Mesenchymal stem cell (in vitro differentiated cells and primary cell): ENCODE results near the gene ATP2A3.
A peak's percentile ranks its signal among the peaks of the same experiment; 100 is the strongest.

ENCODE experiments used
- DNase-seq: peaks from one replicate; pipeline ENCODE4 v3.0.0-alpha.2; 2013
- H2AFZ ChIP-seq: one replicate; pipeline ENCODE4 v1.6.1; 2013; ENCODE audit warnings: low read depth, mild to moderate bottlenecking, control low read depth, inconsistent platforms, low read length, moderate library complexity
- H2AK5ac ChIP-seq: 2 replicates; pipeline ENCODE4 v1.6.1; 2013; ENCODE audit warnings: low read length, moderate library complexity, mild to moderate bottlenecking, inconsistent platforms; ENCODE audit not compliant: severe bottlenecking
- H2BK120ac ChIP-seq: one replicate; pipeline ENCODE4 v1.6.1; 2013; ENCODE audit warnings: low read depth, mild to moderate bottlenecking, inconsistent platforms, low read length, moderate library complexity
- H2BK12ac ChIP-seq, 2 experiments: one replicate each; pipeline ENCODE4 v1.6.1; 2013; ENCODE audit warnings: inconsistent platforms in 2 of 2, low read length in 2 of 2, mild to moderate bottlenecking in 2 of 2, moderate library complexity in 2 of 2, control low read depth in 1 of 2
- H2BK15ac ChIP-seq: one replicate; pipeline ENCODE4 v1.6.1; 2013; ENCODE audit warnings: mild to moderate bottlenecking, low read depth, inconsistent platforms; ENCODE audit not compliant: poor library complexity, severe bottlenecking
- H2BK5ac ChIP-seq: 2 replicates; pipeline ENCODE4 v1.6.1; 2013; ENCODE audit warnings: low read depth, mild to moderate bottlenecking, low read length, control low read depth, inconsistent platforms; ENCODE audit not compliant: poor library complexity, severe bottlenecking
- H3K14ac ChIP-seq, 2 experiments: one replicate each; pipeline ENCODE4 v1.6.1; 2013; ENCODE audit warnings: inconsistent platforms in 2 of 2, low read length in 2 of 2, control low read depth in 1 of 2, mild to moderate bottlenecking in 1 of 2, moderate library complexity in 1 of 2
- H3K18ac ChIP-seq, 2 experiments: one replicate each; pipeline ENCODE4 v1.6.1; 2013; ENCODE audit warnings: inconsistent platforms in 2 of 2, low read length in 2 of 2, control low read depth in 1 of 2, low read depth in 1 of 2, mild to moderate bottlenecking in 1 of 2
- H3K23ac ChIP-seq, 2 experiments: one replicate each; pipeline ENCODE4 v1.6.1; 2013; ENCODE audit warnings: inconsistent platforms in 2 of 2, low read length in 2 of 2, mild to moderate bottlenecking in 2 of 2, moderate library complexity in 2 of 2, control low read depth in 1 of 2
- H3K27ac ChIP-seq: 2 replicates; pipeline ENCODE4 v1.5.1; 2013; ENCODE audit warnings: mild to moderate bottlenecking, moderate library complexity, low read length, control low read depth, inconsistent platforms; ENCODE audit not compliant: poor library complexity, severe bottlenecking
- H3K27me3 ChIP-seq, 2 experiments: 2 replicates each; pipeline versions ENCODE4 v1.6.1 to v1.7.0; 2013; ENCODE audit warnings: low read length in 2 of 2, mild to moderate bottlenecking in 2 of 2, moderate library complexity in 2 of 2, control low read depth in 1 of 2, inconsistent platforms in 1 of 2; ENCODE audit not compliant: control insufficient read depth in 1 of 2, insufficient read depth in 1 of 2
- H3K36me3 ChIP-seq, 2 experiments: 2 replicates each; pipeline versions ENCODE4 v1.6.1 to v1.7.0; 2013; ENCODE audit warnings: low read length in 2 of 2, control low read depth in 1 of 2, inconsistent platforms in 1 of 2, low read depth in 1 of 2, mild to moderate bottlenecking in 1 of 2; ENCODE audit not compliant: insufficient read depth in 2 of 2, control insufficient read depth in 1 of 2
- H3K4ac ChIP-seq, 2 experiments: one replicate each; pipeline ENCODE4 v1.6.1; 2013; ENCODE audit warnings: inconsistent platforms in 2 of 2, low read length in 2 of 2, mild to moderate bottlenecking in 2 of 2, moderate library complexity in 2 of 2, control low read depth in 1 of 2, low read depth in 1 of 2
- H3K4me1 ChIP-seq: 2 replicates; pipeline ENCODE4 v1.6.1; 2013; ENCODE audit warnings: low read depth, low read length, control low read depth; ENCODE audit not compliant: control insufficient read depth, insufficient read depth
- H3K4me2 ChIP-seq: 2 replicates; pipeline ENCODE4 v1.6.1; 2013; ENCODE audit warnings: low read length, mild to moderate bottlenecking, inconsistent platforms; ENCODE audit not compliant: poor library complexity, severe bottlenecking
- H3K4me3 ChIP-seq, 2 experiments: 2 replicates each; pipeline versions ENCODE4 v1.5.1 to v1.7.0; 2013; ENCODE audit warnings: low read length in 2 of 2, mild to moderate bottlenecking in 2 of 2, control low read depth in 1 of 2, low read depth in 1 of 2; ENCODE audit not compliant: insufficient read depth in 1 of 2
- H3K79me1 ChIP-seq: replicated peaks from 2 replicates; pipeline ENCODE4 v1.6.1; 2013; ENCODE audit warnings: mild to moderate bottlenecking, control low read depth, low read length, inconsistent platforms; ENCODE audit not compliant: poor library complexity, severe bottlenecking
- H3K9ac ChIP-seq: 2 replicates; pipeline ENCODE4 v1.7.0; 2013; ENCODE audit warnings: mild to moderate bottlenecking, low read length, moderate library complexity
- H3K9me3 ChIP-seq: 2 replicates; pipeline ENCODE4 v1.7.0; 2013; ENCODE audit warnings: mild to moderate bottlenecking, low read length; ENCODE audit not compliant: control insufficient read depth
- H4K8ac ChIP-seq: one replicate; pipeline ENCODE4 v1.6.1; 2013; ENCODE audit warnings: inconsistent platforms, mild to moderate bottlenecking, low read length, moderate library complexity
- H4K91ac ChIP-seq: one replicate; pipeline ENCODE4 v1.6.1; 2013; ENCODE audit warnings: mild to moderate bottlenecking, low read length, inconsistent platforms
- WGBS: methylation state at CpG from one replicate; pipeline ENCODE4 v1.1.7; 2013; ENCODE audit warnings: mixed read lengths; 5-methylcytosine and 5-hydroxymethylcytosine counted together

The ATP2A3 gene

DNA sequence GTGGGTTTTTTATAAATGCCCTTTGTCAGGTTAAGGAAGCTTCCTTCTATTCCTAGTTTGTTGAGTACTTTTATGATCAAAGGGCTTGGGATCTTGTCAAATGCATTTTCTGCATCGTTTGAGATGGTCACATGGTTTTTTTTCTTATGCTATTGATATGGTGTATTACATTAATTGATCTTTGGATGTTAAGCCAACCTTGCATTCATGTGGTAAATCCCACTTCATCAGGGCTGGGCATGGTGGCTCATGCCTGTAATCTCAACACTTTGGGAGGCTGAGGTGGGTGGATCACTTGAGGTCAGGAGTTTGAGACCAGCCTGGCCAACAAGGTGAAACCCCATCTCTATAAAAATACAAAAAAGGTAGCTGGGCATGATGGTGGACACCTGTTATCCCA lies 30.8 kb upstream of the ATP2A3 start:
- peaks cover 0 to 15% of the 10 kb centered on the region in 2 experiments for H3K27me3 ChIP-seq
- no peak overlapping the region for H3K27ac ChIP-seq
- H3K9ac ChIP-seq = no peak overlapping the region
- H3K4ac ChIP-seq = no peak overlapping the region
- no peak overlapping the region for H2BK15ac ChIP-seq
- H4K8ac ChIP-seq = no peak overlapping the region
- no peaks in the 10 kb centered on the region for H3K79me1 ChIP-seq
- H3K14ac ChIP-seq = no peak overlapping the region
- no peak overlapping the region for H3K18ac ChIP-seq
- no peak overlapping the region for H3K4me3 ChIP-seq
- no peak overlapping the region for H3K23ac ChIP-seq
- no peaks in the 10 kb centered on the region for H3K36me3 ChIP-seq
- 25% methylated on average over 1 of the region's 1 CpG for WGBS
- H2AK5ac ChIP-seq = no peak overlapping the region
- H2BK5ac ChIP-seq = no peak overlapping the region
- no peak for DNase-seq
- no peak overlapping the region for H2BK120ac ChIP-seq
- no peaks in the 10 kb centered on the region for H3K4me1 ChIP-seq
- H3K4me2 ChIP-seq = no peak overlapping the region
- H2AFZ ChIP-seq = no peak overlapping the region
- no peak overlapping the region for H4K91ac ChIP-seq
- peaks cover 17% of the 10 kb centered on the region for H3K9me3 ChIP-seq
- no peak overlapping the region for H2BK12ac ChIP-seq

DNA sequence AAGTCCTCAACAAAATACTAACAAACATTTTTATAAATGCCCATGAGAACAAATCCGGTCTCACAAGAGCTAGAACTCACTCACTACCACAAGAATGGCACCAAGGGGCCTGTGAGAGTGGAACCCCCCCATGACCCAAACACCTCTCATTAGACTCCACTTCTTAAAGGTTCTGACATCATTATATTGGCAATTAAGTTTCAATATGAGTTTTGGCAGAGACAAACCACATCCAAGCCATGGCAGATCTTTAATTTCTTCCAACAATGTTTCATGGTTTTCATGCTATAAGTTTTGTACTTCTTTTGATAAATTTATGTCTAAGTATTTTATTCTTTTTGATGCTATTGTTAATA lies 30.0 kb upstream of the ATP2A3 start:
- Histone ChIP-seq H4K8ac (no peak overlapping the region), H3K23ac (no peak overlapping the region), H3K4me1 (peaks cover 3% of the 10 kb centered on the region), H3K79me1 (no peaks in the 10 kb centered on the region), H2AFZ (no peak overlapping the region), H2AK5ac (no peak overlapping the region), H3K4me3 (no peak overlapping the region), H2BK12ac (no peak overlapping the region), H3K14ac (no peak overlapping the region), H3K36me3 (no peaks in the 10 kb centered on the region), H2BK15ac (no peak overlapping the region), H4K91ac (no peak overlapping the region), H2BK5ac (no peak overlapping the region), H3K9me3 (peaks cover 17% of the 10 kb centered on the region), H3K9ac (no peak overlapping the region), H3K4me2 (no peak overlapping the region), H3K27me3 (peaks cover 0 to 15% of the 10 kb centered on the region in 2 experiments), H3K18ac (no peak overlapping the region), H3K4ac (no peak overlapping the region), H3K27ac (no peak overlapping the region), H2BK120ac (no peak overlapping the region)
- no peak for DNase-seq
- WGBS = 54% methylated on average over 1 of the region's 1 CpG

DNA sequence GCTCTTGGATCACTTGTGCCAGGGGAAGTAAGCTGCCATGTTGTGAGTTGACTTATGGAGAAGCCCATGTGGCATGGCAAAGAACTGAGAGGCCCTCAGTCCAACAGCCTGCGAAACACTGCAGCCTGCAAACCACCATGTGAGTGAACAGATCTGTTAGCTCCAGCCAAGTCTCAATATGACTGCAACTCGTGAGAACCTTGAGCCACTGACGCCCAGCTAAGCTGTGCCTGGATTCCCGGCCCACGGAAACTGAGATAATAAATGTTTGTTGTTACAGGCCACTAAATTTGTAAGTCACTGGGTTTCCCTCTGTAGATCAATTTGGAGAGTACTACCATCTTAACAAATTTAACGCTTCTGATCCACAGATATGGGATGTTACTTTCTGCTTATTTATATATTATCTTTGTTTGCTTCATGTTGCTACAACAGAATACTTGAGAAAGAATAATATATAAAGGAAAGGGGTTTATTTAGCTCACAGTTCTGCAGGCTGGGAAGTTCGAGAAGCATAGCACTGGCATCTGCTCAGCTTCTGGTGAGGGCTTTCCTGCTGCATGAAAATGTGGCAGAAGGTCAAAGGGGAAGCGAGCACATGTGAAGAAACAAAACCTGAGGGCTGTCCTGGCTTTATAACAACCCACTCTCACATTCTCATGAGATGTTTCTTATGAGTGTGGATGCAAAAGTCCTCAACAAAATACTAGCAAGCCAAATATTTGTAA lies 29.4 kb upstream of the ATP2A3 start:
- H3K4me1 ChIP-seq = peaks cover 3% of the 10 kb centered on the region
- 82% methylated on average over 7 of the region's 8 CpGs for WGBS

DNA sequence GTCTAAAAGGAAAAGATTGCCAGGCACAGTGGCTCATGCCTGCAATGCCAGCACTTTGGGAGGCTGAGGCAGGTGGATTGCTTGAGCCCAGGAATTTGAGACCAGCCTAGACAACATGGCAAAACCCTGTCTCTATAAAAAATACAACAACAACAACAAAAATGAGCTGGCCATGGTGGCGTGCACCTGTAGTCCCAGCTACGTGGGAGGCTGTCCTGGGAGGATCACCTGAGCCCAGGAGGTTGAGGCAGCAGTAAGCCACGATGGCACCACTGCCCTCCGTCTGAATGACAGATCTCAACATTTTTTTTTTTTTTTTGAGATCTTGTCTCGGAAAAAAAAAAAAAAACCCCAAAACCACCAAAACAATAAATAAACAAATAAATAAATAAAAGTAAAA lies 28.1 kb upstream of the ATP2A3 start:
- no peak overlapping the region for H2BK15ac ChIP-seq
- peaks cover 0 to 19% of the 10 kb centered on the region in 2 experiments for H3K27me3 ChIP-seq
- DNase-seq = no peak
- H3K18ac ChIP-seq = no peak overlapping the region
- H2BK12ac ChIP-seq = no peak overlapping the region
- no peak overlapping the region for H3K27ac ChIP-seq
- no peak overlapping the region for H3K14ac ChIP-seq
- H3K79me1 ChIP-seq = no peaks in the 10 kb centered on the region
- peaks cover 14% of the 10 kb centered on the region for H3K9me3 ChIP-seq
- no peak overlapping the region for H3K4ac ChIP-seq
- H4K8ac ChIP-seq = no peak overlapping the region
- H3K4me3 ChIP-seq = no peak overlapping the region
- H4K91ac ChIP-seq = no peak overlapping the region
- no peak overlapping the region for H3K4me2 ChIP-seq
- no peak overlapping the region for H2BK120ac ChIP-seq
- peaks cover 3% of the 10 kb centered on the region for H3K4me1 ChIP-seq
- no peak overlapping the region for H3K9ac ChIP-seq
- H3K36me3 ChIP-seq = no peaks in the 10 kb centered on the region
- H2BK5ac ChIP-seq = no peak overlapping the region
- no peak overlapping the region for H2AK5ac ChIP-seq
- no peak overlapping the region for H2AFZ ChIP-seq
- H3K23ac ChIP-seq = no peak overlapping the region
- 79% methylated on average over 4 of the region's 5 CpGs for WGBS

More for the DNA sequence above, 29.4 kb upstream of the ATP2A3 start:
- H3K18ac ChIP-seq = no peak overlapping the region
- no peak overlapping the region for H4K91ac ChIP-seq
- no peak overlapping the region for H3K9ac ChIP-seq
- H3K27me3 ChIP-seq = peaks cover 0 to 15% of the 10 kb centered on the region in 2 experiments
- H4K8ac ChIP-seq = no peak overlapping the region
- no peak overlapping the region for H3K27ac ChIP-seq
- no peak overlapping the region for H3K4ac ChIP-seq
- no peak overlapping the region for H2BK120ac ChIP-seq
- no peak overlapping the region for H2AK5ac ChIP-seq
- no peaks in the 10 kb centered on the region for H3K36me3 ChIP-seq
- no peak overlapping the region for H3K23ac ChIP-seq
- H2BK5ac ChIP-seq = no peak overlapping the region
- H3K9me3 ChIP-seq = peaks cover 17% of the 10 kb centered on the region
- H3K4me3 ChIP-seq = no peak overlapping the region
- H2BK12ac ChIP-seq = no peak overlapping the region
- H3K14ac ChIP-seq = no peak overlapping the region
- peak; percentile 53 for DNase-seq
- H2AFZ ChIP-seq = no peak overlapping the region
- no peaks in the 10 kb centered on the region for H3K79me1 ChIP-seq
- H2BK15ac ChIP-seq = no peak overlapping the region
- no peak overlapping the region for H3K4me2 ChIP-seq
